ENCODE data around the gene PDZD8. TPM values are rescaled to one million over a fixed set of nuclear protein-coding genes. Genes with fewer than 3 reads are reported as not detected.

The PDZD8 gene
- total RNA-seq, 1 donor from 2014 or later: 27.0 TPM

- H3K4me1 ChIP-seq: peaks cover 5% of the 10 kb centered on the region
- no peak for DNase-seq (ENCODE audit: extremely low spot score in 2 of 2)
- H3K4me3 ChIP-seq: no peak overlapping the region
- TF ChIP-seq POLR2A (IDR thresholded peaks at IDR 0.05) (no peak), CTCF (IDR thresholded peaks at IDR 0.05) (no peak), POLR2AphosphoS5 (IDR thresholded peaks at IDR 0.05; ENCODE audit: insufficient read depth in 1 of 2, low read depth in 1 of 2) (no peak)
- peaks cover 3% of the 10 kb centered on the region for H3K9me3 ChIP-seq
- intact Hi-C loops (cut with DNase I): no loop called here
- H3K27me3 ChIP-seq: no peaks in the 10 kb centered on the region
- no peak overlapping the region for H3K27ac ChIP-seq
- no peaks in the 10 kb centered on the region for H3K36me3 ChIP-seq
Measured at GRCh38 chr10:117334926-117335325, 40.3 kb downstream of the PDZD8 start.

GRCh38 chr10:117334066-117334465, 41.2 kb downstream of the PDZD8 start:
- intact Hi-C loops (cut with DNase I): no loop called here
- no peak overlapping the region for H3K4me3 ChIP-seq
- no peaks in the 10 kb centered on the region for H3K36me3 ChIP-seq
- H3K27me3 ChIP-seq: no peaks in the 10 kb centered on the region
- peaks cover 5% of the 10 kb centered on the region for H3K4me1 ChIP-seq
- no peak overlapping the region for H3K27ac ChIP-seq
- no peak for TF ChIP-seq POLR2AphosphoS5 (IDR thresholded peaks at IDR 0.05; ENCODE audit: insufficient read depth in 1 of 2, low read depth in 1 of 2)
- DNase-seq (ENCODE audit: extremely low spot score in 2 of 2): no peak
- peaks cover 3% of the 10 kb centered on the region for H3K9me3 ChIP-seq

- no peak overlapping the region for H3K27ac ChIP-seq
- H3K4me1 ChIP-seq: peaks cover 8% of the 10 kb centered on the region
- H3K36me3 ChIP-seq: no peaks in the 10 kb centered on the region
- no peak for DNase-seq (ENCODE audit: extremely low spot score in 2 of 2)
- TF ChIP-seq POLR2AphosphoS5 (IDR thresholded peaks at IDR 0.05; ENCODE audit: insufficient read depth in 1 of 2, low read depth in 1 of 2) (no peak), POLR2A (IDR thresholded peaks at IDR 0.05) (no peak), CTCF (IDR thresholded peaks at IDR 0.05) (no peak)
- intact Hi-C loops (cut with DNase I): no loop called here
- H3K9me3 ChIP-seq: no peaks in the 10 kb centered on the region
- no peaks in the 10 kb centered on the region for H3K27me3 ChIP-seq
- no peak overlapping the region for H3K4me3 ChIP-seq
Measured at GRCh38 chr10:117327262-117327661, 48.0 kb downstream of the PDZD8 start.

- Histone ChIP-seq H3K27ac (no peak overlapping the region), H3K9me3 (no peaks in the 10 kb centered on the region), H3K36me3 (no peaks in the 10 kb centered on the region), H3K27me3 (no peaks in the 10 kb centered on the region), H3K4me3 (no peak overlapping the region), H3K4me1 (peaks cover 8% of the 10 kb centered on the region)
- no peak for DNase-seq (ENCODE audit: extremely low spot score in 2 of 2)
- intact Hi-C loops (cut with DNase I): no loop called here
- TF ChIP-seq CTCF (IDR thresholded peaks at IDR 0.05) (no peak), POLR2A (IDR thresholded peaks at IDR 0.05) (no peak), POLR2AphosphoS5 (IDR thresholded peaks at IDR 0.05; ENCODE audit: insufficient read depth in 1 of 2, low read depth in 1 of 2) (no peak)
Measured at GRCh38 chr10:117324367-117324766, 50.9 kb downstream of the PDZD8 start.

GRCh38 chr10:117322260-117322659, 53.0 kb downstream of the PDZD8 start:
- DNase-seq (ENCODE audit: extremely low spot score in 2 of 2): no peak
- H3K4me1 ChIP-seq: peaks cover 4% of the 10 kb centered on the region
- H3K27me3 ChIP-seq: no peaks in the 10 kb centered on the region
- no peaks in the 10 kb centered on the region for H3K36me3 ChIP-seq
- H3K27ac ChIP-seq: no peak overlapping the region
- no peak overlapping the region for H3K4me3 ChIP-seq
- no peaks in the 10 kb centered on the region for H3K9me3 ChIP-seq
- no peak for TF ChIP-seq POLR2A (IDR thresholded peaks at IDR 0.05)
- no peak for TF ChIP-seq POLR2AphosphoS5 (IDR thresholded peaks at IDR 0.05; ENCODE audit: insufficient read depth in 1 of 2, low read depth in 1 of 2)
- TF ChIP-seq CTCF (IDR thresholded peaks at IDR 0.05): no peak
- intact Hi-C loops (cut with DNase I): no loop called here
